ENCODE data around the gene AIFM2.
"Not testable (repeated sequence)": the region's sequence is repeated elsewhere in the genome, so short reads cannot be mapped to it uniquely, and the experiment has no call there.

Gene AIFM2

GRCh38 chr10:70093335-70093944, 39.2 kb downstream of the AIFM2 start:
- Mint-ChIP-seq H3K36me3 (peaks cover 4% of the 10 kb centered on the region), H3K27me3 (no peaks in the 10 kb centered on the region), H3K4me1 (peaks cover 61% of the 10 kb centered on the region), H3K4me3 (peak overlapping the region; percentile 71), H3K27ac (peak overlapping the region; percentile 48), H3K9me3 (no peaks in the 10 kb centered on the region)

GRCh38 chr10:70092389-70092718, 40.3 kb downstream of the AIFM2 start:
- H3K4me1 Mint-ChIP-seq = peaks cover 58% of the 10 kb centered on the region
- H3K9me3 Mint-ChIP-seq = no peaks in the 10 kb centered on the region
- H3K27ac Mint-ChIP-seq = peak overlapping the region; percentile 48
- no peaks in the 10 kb centered on the region for H3K27me3 Mint-ChIP-seq
- H3K36me3 Mint-ChIP-seq = peaks cover 4% of the 10 kb centered on the region
- H3K4me3 Mint-ChIP-seq = peak overlapping the region; percentile 71

GRCh38 chr10:70090951-70091350, 41.7 kb downstream of the AIFM2 start:
- Mint-ChIP-seq H3K36me3 (peaks cover 1% of the 10 kb centered on the region), H3K27ac (peak overlapping the region; percentile 37), H3K27me3 (no peaks in the 10 kb centered on the region), H3K4me1 (peaks cover 49% of the 10 kb centered on the region), H3K4me3 (no peak overlapping the region), H3K9me3 (no peaks in the 10 kb centered on the region)

GRCh38 chr10:70090013-70090412, 42.6 kb downstream of the AIFM2 start:
- no peaks in the 10 kb centered on the region for H3K9me3 Mint-ChIP-seq
- no peak overlapping the region for H3K4me3 Mint-ChIP-seq
- no peaks in the 10 kb centered on the region for H3K27me3 Mint-ChIP-seq
- peaks cover 43% of the 10 kb centered on the region for H3K4me1 Mint-ChIP-seq
- peaks cover 1% of the 10 kb centered on the region for H3K36me3 Mint-ChIP-seq
- no peak overlapping the region for H3K27ac Mint-ChIP-seq

- Mint-ChIP-seq H3K27ac (no peak overlapping the region), H3K4me3 (no peak overlapping the region), H3K4me1 (peaks cover 26% of the 10 kb centered on the region), H3K27me3 (no peaks in the 10 kb centered on the region), H3K36me3 (no peaks in the 10 kb centered on the region), H3K9me3 (no peaks in the 10 kb centered on the region)
Measured at GRCh38 chr10:70088308-70088698, 44.3 kb downstream of the AIFM2 start.

- no peaks in the 10 kb centered on the region for H3K9me3 Mint-ChIP-seq
- no peak overlapping the region for H3K27ac Mint-ChIP-seq
- no peaks in the 10 kb centered on the region for H3K27me3 Mint-ChIP-seq
- no peaks in the 10 kb centered on the region for H3K36me3 Mint-ChIP-seq
- no peak overlapping the region for H3K4me3 Mint-ChIP-seq
- peaks cover 20% of the 10 kb centered on the region for H3K4me1 Mint-ChIP-seq
Measured at GRCh38 chr10:70087616-70088307, 44.9 kb downstream of the AIFM2 start.

- H3K27ac Mint-ChIP-seq = no peak overlapping the region
Measured at GRCh38 chr10:70085975-70086613, 46.5 kb downstream of the AIFM2 start.

GRCh38 chr10:70084189-70084588, 48.4 kb downstream of the AIFM2 start:
- Mint-ChIP-seq H3K36me3 (no peaks in the 10 kb centered on the region), H3K27me3 (no peaks in the 10 kb centered on the region), H3K4me3 (no peak overlapping the region), H3K9me3 (no peaks in the 10 kb centered on the region), H3K27ac (no peak overlapping the region), H3K4me1 (no peaks in the 10 kb centered on the region)

More at GRCh38 chr10:70085975-70086613, 46.5 kb downstream of the AIFM2 start:
- Mint-ChIP-seq H3K4me1 (peaks cover 7% of the 10 kb centered on the region), H3K4me3 (no peak overlapping the region), H3K36me3 (no peaks in the 10 kb centered on the region), H3K9me3 (no peaks in the 10 kb centered on the region), H3K27me3 (no peaks in the 10 kb centered on the region)

GRCh38 chr10:70080789-70081188, 51.8 kb downstream of the AIFM2 start:
- not testable (repeated sequence) for H3K9me3 Mint-ChIP-seq, H3K4me1 Mint-ChIP-seq

GRCh38 chr10:70078937-70079336, 53.7 kb downstream of the AIFM2 start:
- Mint-ChIP-seq H3K27ac (no peak overlapping the region), H3K36me3 (no peaks in the 10 kb centered on the region), H3K4me1 (no peaks in the 10 kb centered on the region), H3K9me3 (no peaks in the 10 kb centered on the region), H3K4me3 (no peak overlapping the region), H3K27me3 (peaks cover 1% of the 10 kb centered on the region)

More at GRCh38 chr10:70080789-70081188, 51.8 kb downstream of the AIFM2 start:
- H3K4me3 Mint-ChIP-seq, H3K36me3 Mint-ChIP-seq, H3K27ac Mint-ChIP-seq, H3K27me3 Mint-ChIP-seq: not testable (repeated sequence)

GRCh38 chr10:70078329-70078728, 54.3 kb downstream of the AIFM2 start:
- Mint-ChIP-seq H3K4me3 (no peak overlapping the region), H3K27me3 (peaks cover 1% of the 10 kb centered on the region), H3K4me1 (no peaks in the 10 kb centered on the region), H3K9me3 (no peaks in the 10 kb centered on the region), H3K36me3 (no peaks in the 10 kb centered on the region), H3K27ac (no peak overlapping the region)

- H3K36me3 Mint-ChIP-seq = no peaks in the 10 kb centered on the region
- H3K9me3 Mint-ChIP-seq = no peaks in the 10 kb centered on the region
- no peak overlapping the region for H3K4me3 Mint-ChIP-seq
- H3K27ac Mint-ChIP-seq = peak overlapping the region; percentile 26
- no peaks in the 10 kb centered on the region for H3K4me1 Mint-ChIP-seq
- peaks cover 1% of the 10 kb centered on the region for H3K27me3 Mint-ChIP-seq
Measured at GRCh38 chr10:70074971-70075370, 57.7 kb downstream of the AIFM2 start.

GRCh38 chr10:70074165-70074564, 58.5 kb downstream of the AIFM2 start:
- no peak overlapping the region for H3K27ac Mint-ChIP-seq
- H3K27me3 Mint-ChIP-seq = peaks cover 1% of the 10 kb centered on the region
- no peaks in the 10 kb centered on the region for H3K4me1 Mint-ChIP-seq
- no peaks in the 10 kb centered on the region for H3K9me3 Mint-ChIP-seq
- no peak overlapping the region for H3K4me3 Mint-ChIP-seq
- no peaks in the 10 kb centered on the region for H3K36me3 Mint-ChIP-seq

- Mint-ChIP-seq H3K36me3 (no peaks in the 10 kb centered on the region), H3K4me3 (no peak overlapping the region), H3K27me3 (no peaks in the 10 kb centered on the region), H3K9me3 (no peaks in the 10 kb centered on the region), H3K4me1 (no peaks in the 10 kb centered on the region), H3K27ac (no peak overlapping the region)
Measured at GRCh38 chr10:70070834-70071233, 61.8 kb downstream of the AIFM2 start.

GRCh38 chr10:70069346-70069745, 63.3 kb downstream of the AIFM2 start:
- H3K9me3 Mint-ChIP-seq = no peaks in the 10 kb centered on the region
- H3K27ac Mint-ChIP-seq = no peak overlapping the region
- H3K27me3 Mint-ChIP-seq = no peaks in the 10 kb centered on the region
- H3K4me3 Mint-ChIP-seq = no peak overlapping the region
- H3K36me3 Mint-ChIP-seq = no peaks in the 10 kb centered on the region
- no peaks in the 10 kb centered on the region for H3K4me1 Mint-ChIP-seq

GRCh38 chr10:70068925-70069324, 63.7 kb downstream of the AIFM2 start:
- no peaks in the 10 kb centered on the region for H3K4me1 Mint-ChIP-seq
- no peaks in the 10 kb centered on the region for H3K27me3 Mint-ChIP-seq
- no peaks in the 10 kb centered on the region for H3K9me3 Mint-ChIP-seq
- no peak overlapping the region for H3K4me3 Mint-ChIP-seq
- H3K36me3 Mint-ChIP-seq = no peaks in the 10 kb centered on the region
- no peak overlapping the region for H3K27ac Mint-ChIP-seq

All from activated naive CD4-positive, alpha-beta T cell treated with anti-CD3 and anti-CD28 coated beads, Interleukin-2, amount 50 U/mL, for 24 hours (primary cell).